Heart right ventricle (tissue), 16 donors: ENCODE data around the gene SLC39A1. TPM values are rescaled to one million over a fixed set of nuclear protein-coding genes. Genes with fewer than 3 reads are reported as not detected.

ENCODE experiments used
- ATAC-seq, 8 donors: fragments of 200-7000 bp; cut with Tn5 transposase; one replicate each; pipeline ENCODE4 v1.9.1; 2020; ENCODE audit warnings: mild to moderate bottlenecking in 8 of 8, moderate library complexity in 8 of 8, moderate number of reproducible peaks in 1 of 8
- DNase-seq, 2 donors: peaks; one replicate each; pipeline ENCODE4 v3.0.0-alpha.2; 2020
- H3K27ac ChIP-seq, 10 donors: fragments of 200-600 bp; sonication (generic) in 2 of 10; one replicate each; pipeline versions ENCODE4 v1.5.0 to v1.8.0; 2020 to 2022; ENCODE audit warnings: mild to moderate bottlenecking in 3 of 10
- H3K27me3 ChIP-seq, 7 donors: fragments of 200-600 bp; one replicate each; pipeline ENCODE4 v1.8.0; 2021 to 2022; ENCODE audit warnings: mild to moderate bottlenecking in 2 of 7
- H3K36me3 ChIP-seq, 9 donors: fragments of 200-600 bp; sonication (generic) in 1 of 9; one replicate each; pipeline versions ENCODE4 v1.5.0 to v1.8.0; 2020 to 2022; ENCODE audit warnings: mild to moderate bottlenecking in 2 of 9
- H3K4me1 ChIP-seq, 9 donors: fragments of 200-600 bp; sonication (generic) in 1 of 9; one replicate each; pipeline versions ENCODE4 v1.5.0 to v1.8.0; 2020 to 2022; ENCODE audit warnings: mild to moderate bottlenecking in 4 of 9
- H3K4me3 ChIP-seq, 10 donors: fragments of 200-600 bp; sonication (generic) in 2 of 10; one replicate each; pipeline versions ENCODE4 v1.5.0 to v1.8.0; 2020 to 2022; ENCODE audit warnings: mild to moderate bottlenecking in 7 of 10, moderate library complexity in 2 of 10
- H3K9me3 ChIP-seq, 11 donors: fragments of 200-600 bp in 10 of 11; sonication (generic) in 2 of 11; one replicate each; pipeline versions ENCODE4 v1.5.0 to v1.8.0; 2013 to 2022; ENCODE audit warnings: mild to moderate bottlenecking in 2 of 11, control low read depth in 1 of 11, moderate library complexity in 1 of 11
- CTCF ChIP-seq, 9 donors: fragments of 200-600 bp; sonication (generic) in 2 of 9; IDR thresholded peaks; one replicate each; pipeline versions ENCODE4 v1.5.0 to v1.8.0; 2021 to 2022; ENCODE audit warnings: antibody characterized with exemption in 9 of 9, mild to moderate bottlenecking in 5 of 9, moderate library complexity in 1 of 9
- WGBS, 2 donors: extraction: QIAGEN DNeasy Blood & Tissue Kit; methylation state at CpG; one replicate each; pipeline ENCODE4 v1.1.7; 2013; ENCODE audit warnings: inconsistent platforms in 1 of 2; 5-methylcytosine and 5-hydroxymethylcytosine counted together
- intact Hi-C, 10 donors: fragments of 100-400 bp; cut with DNase I; formaldehyde crosslinking; loops; one replicate each; pipeline versions ENCODE4 v1.11.1 to v1.14.2; 2022
- polyA plus RNA-seq, 2 donors: library from polyadenylated mRNA; stranded (reverse); fragments of 200-250 nt; gene quantifications; one replicate each; pipeline ENCODE4 v1.2.3, GENCODE V29; 2013
- total RNA-seq, 10 donors: library from RNA; stranded (reverse); fragmentation: NEBNext Ultra II Directional in 3 of 10; extraction: Animal tissue kit (Norgen Biotek cat#: 25700) in 3 of 10; gene quantifications; one replicate each; pipeline versions ENCODE4 v1.2.1 to v1.2.4, GENCODE V29; 2021 to 2023
- donor health status: Arrhythmogenic right ventricular cardiomyopathy.
- donor health status: ischemic (EF 13 %, LVEDD 7.1; RV severe dilation, severe dysfunction).
- donor health status: healthy with polysubstance abuse.
- donor health status: DM: no; HTN: yes; CAD: no.
- donor health status: DM: no; HTN: no; CAD: no.
- donor health status: ischemic (EF 25% LVEDD 6.9; RV normal size, moderate dysfunction).
- donor health status: ischemic (EF 25% LVEDD 5.7; RV mildly dilated, moderate dysfunction).
- donor health status: healthy.
- donor health status: DM: yes; HTN: yes; CAD: no.
- donor health status: Ischemic cardiomyopathy.
- donor health status: ischemic (EF 35%, LVEDD 5.7; RV mildly dilated, moderate dysfunction).
- donor health status: nonischemic (EF 11% LVEDD 7.7; RV severe dilation, severe dysfunction).
- donor health status: DM: yes; HTN: yes; CAD: no.
- donor health status: PGD.
- donor health status: ischemic (EF 29% LVEDD 5.4; RV normal size, mild dysfunction).
- donor health status: nonischemic (EF 23%, LVEDD 6.1; RV moderate dilation, normal function).

Gene SLC39A1
- total and polyA plus RNA-seq, 12 donors = 24.6 to 102 (median 34.3) TPM

- Histone ChIP-seq H3K9me3 (no peaks in the 10 kb centered on the region), H3K4me3 (peak within 1 kb of the TSS; percentile 71 to 99 (median 94)), H3K4me1 (peaks cover 16 to 78% (median 58%) of the 10 kb centered on the region in 9 donors), H3K27me3 (no peaks in the 10 kb centered on the region), H3K27ac (peak within 1 kb of the TSS; percentile 85 to 98 (median 94)), H3K36me3 (peaks cover 0 to 47% (median 19%) of the 10 kb centered on the region in 9 donors)
- peak; percentile 97 to 99 for DNase-seq
- intact Hi-C loops = loop anchor here in 1 of 10 donors (10.0 kb wide), 1 partner anchor 164 kb away; no protein-coding TSS in a partner anchor
- TF ChIP-seq CTCF (IDR thresholded peaks at IDR 0.05) = peak in 1 of 9 donors; percentile 25
- ATAC-seq = peak; percentile 88 to 95 (median 90)
- WGBS, 2 donors = 0 to 1% methylated on average over 73 to 74 of the region's 75 CpGs
These were observed 5.0 kb downstream of the SLC39A1 start, which contains the start of gene CRTC2 for GRCh38 chr1:153958111-153958960. Gene CRTC2, minus strand, starts transcription at chr1:153958612. Its CDS starts 115 bp downstream, at chr1:153958497.

- H3K27ac ChIP-seq = peak overlapping the region; percentile 85 to 98 (median 94)
- TF ChIP-seq CTCF (IDR thresholded peaks at IDR 0.05) = no peak
- intact Hi-C loops = loop anchor here in 1 of 10 donors (10.0 kb wide), 1 partner anchor 163 kb away; no protein-coding TSS in a partner anchor
- no peaks in the 10 kb centered on the region for H3K9me3 ChIP-seq
- H3K36me3 ChIP-seq = peaks cover 0 to 53% (median 25%) of the 10 kb centered on the region in 9 donors
- H3K27me3 ChIP-seq = no peaks in the 10 kb centered on the region
- 1% methylated on average over 13 of the region's 13 CpGs for WGBS, 2 donors
- DNase-seq (no peak), ATAC-seq (peak in 5 of 8 donors; percentile 0 to 28 (median 1))
- H3K4me1 ChIP-seq = peaks cover 16 to 76% (median 56%) of the 10 kb centered on the region in 9 donors
- H3K4me3 ChIP-seq = peak overlapping the region; percentile 71 to 99 (median 94)
These were observed 5.6 kb downstream of the SLC39A1 start for GRCh38 chr1:153957744-153958110.

- ATAC-seq = no peak
- Histone ChIP-seq H3K27me3 (no peaks in the 10 kb centered on the region), H3K4me3 (peak overlapping the region; percentile 71 to 99 (median 94)), H3K9me3 (no peaks in the 10 kb centered on the region), H3K27ac (peak overlapping the region in 9 of 10 donors; percentile 85 to 98 (median 95)), H3K4me1 (peaks cover 11 to 70% (median 51%) of the 10 kb centered on the region in 9 donors), H3K36me3 (peaks cover 0 to 58% (median 31%) of the 10 kb centered on the region in 9 donors)
- TF ChIP-seq CTCF (IDR thresholded peaks at IDR 0.05) = no peak
- 29 to 32% methylated on average over 6 of the region's 6 CpGs for WGBS, 2 donors
- no peak for DNase-seq
- intact Hi-C loops = loop anchor here in 1 of 10 donors (10.0 kb wide), 1 partner anchor 162 kb away; no protein-coding TSS in a partner anchor
These were observed 6.2 kb downstream of the SLC39A1 start for GRCh38 chr1:153956997-153957715.

- intact Hi-C loops = loop anchor here in 1 of 10 donors (10.0 kb wide), 1 partner anchor 160 kb away; no protein-coding TSS in a partner anchor
- Histone ChIP-seq H3K4me3 (no peak overlapping the region), H3K9me3 (no peaks in the 10 kb centered on the region), H3K27ac (peak overlapping the region in 1 of 10 donors; percentile 21), H3K36me3 (peaks cover 0 to 59% (median 42%) of the 10 kb centered on the region in 9 donors), H3K27me3 (no peaks in the 10 kb centered on the region), H3K4me1 (peaks cover 5 to 48% (median 35%) of the 10 kb centered on the region in 9 donors)
- DNase-seq (peak in 1 of 2 donors; percentile 2), ATAC-seq (no peak)
- TF ChIP-seq CTCF (IDR thresholded peaks at IDR 0.05) = no peak
- WGBS, 2 donors = 93 to 94% methylated on average over 10 of the region's 10 CpGs
These were observed 8.5 kb downstream of the SLC39A1 start for GRCh38 chr1:153954826-153955225.
